A549 (cell line): Measurements from ENCODE around the gene NCOA7.

Experiments used
- CHD2 ChIP-seq: fragments of 150-350 bp; IDR thresholded peaks from 2 replicates; pipeline ENCODE4 v1.6.1; 2014; ENCODE audit warnings: low read length; ENCODE audit not compliant: partially characterized antibody
- CTCF ChIP-seq: fragments of >200 bp; sonication (Bioruptor Twin); formaldehyde crosslinking; IDR thresholded peaks from 3 replicates; pipeline ENCODE4 v1.5.1; 2016
- EHMT2 ChIP-seq: fragments of 200-600 bp; sonication (generic); IDR thresholded peaks from 2 replicates; pipeline ENCODE4 v1.6.1; 2016; ENCODE audit warnings: antibody characterized with exemption, low read depth, mild to moderate bottlenecking, moderate library complexity
- EP300 ChIP-seq, 2 experiments: fragments of >200 bp; sonication (Bioruptor Twin); formaldehyde crosslinking; IDR thresholded peaks; 2 replicates in 1 of 2; 3 replicates in 1 of 2; pipeline ENCODE4 v1.6.1; 2016 to 2017
- ESRRA ChIP-seq: fragments of 150-350 bp; IDR thresholded peaks from 2 replicates; pipeline ENCODE4 v1.6.1; 2014; ENCODE audit warnings: mild to moderate bottlenecking, low read length, borderline replicate concordance
- HDAC2 ChIP-seq: fragments of 200-600 bp; sonication (generic); IDR thresholded peaks from 2 replicates; pipeline ENCODE4 v1.6.1; 2016
- JUNB ChIP-seq: fragments of >200 bp; sonication (Bioruptor Twin); formaldehyde crosslinking; IDR thresholded peaks from 2 replicates; pipeline ENCODE4 v1.6.1; 2016
- MAFK ChIP-seq: fragments of 450-650 bp; IDR thresholded peaks from 2 replicates; pipeline ENCODE4 v1.6.1; 2014; ENCODE audit not compliant: partially characterized antibody
- PBX3 ChIP-seq: IDR thresholded peaks from 2 replicates; pipeline ENCODE4 v1.6.1; 2012
- POLR2A ChIP-seq: IDR thresholded peaks from 2 replicates; pipeline ENCODE4 v1.6.1; 2012; ENCODE audit warnings: mild to moderate bottlenecking, low read length
- RAD21 ChIP-seq, 2 experiments: fragments of >200 bp in 1 of 2; sonication (Bioruptor Twin) in 1 of 2; formaldehyde crosslinking in 1 of 2; IDR thresholded peaks in 1 of 2; conservative IDR thresholded peaks in 1 of 2; 2 replicates in 1 of 2; 3 replicates in 1 of 2; pipeline ENCODE4 v1.6.1; 2012 to 2018; ENCODE audit warnings: inconsistent platforms in 1 of 2
- REST ChIP-seq: fragments of 200-600 bp; sonication (generic); IDR thresholded peaks from 2 replicates; pipeline ENCODE4 v1.6.1; 2016; ENCODE audit warnings: antibody characterized with exemption, mild to moderate bottlenecking, moderate library complexity
- SMC3 ChIP-seq: fragments of >200 bp; sonication (Bioruptor Twin); formaldehyde crosslinking; IDR thresholded peaks from 3 replicates; pipeline ENCODE4 v1.6.1; 2018; ENCODE audit warnings: inconsistent platforms
- SREBF2 ChIP-seq: fragments of 450-650 bp; IDR thresholded peaks from 2 replicates; pipeline ENCODE4 v1.6.1; 2014; ENCODE audit warnings: mild to moderate bottlenecking, moderate library complexity

GRCh38 chr6:125809570-125810170, 18.9 kb downstream of the NCOA7 start:
- TF ChIP-seq POLR2A (no peak), ESRRA (no peak), HDAC2 (no peak), MAFK (no peak), CTCF (no peak), REST (no peak), CHD2 (no peak), SMC3 (no peak), SREBF2 (no peak), PBX3 (no peak), JUNB (no peak), EHMT2 (no peak), RAD21 (conservative IDR thresholded peaks at IDR 0.05 in 1 of 2, IDR thresholded peaks at IDR 0.05 in 1 of 2) (no peak), EP300 (IDR thresholded peaks at IDR 0.05) (no peak)
